ENCODE results near the gene OR5C1. TPM values are rescaled to one million over a fixed set of nuclear protein-coding genes. Genes with fewer than 3 reads are reported as not detected.

OR5C1 gene
- total RNA-seq, 2 experiments from 2014 or later, result not detected

Other genes with a start within 250 kb of the OR5C1 start
- gene OR1N2, start 235.8 kb upstream of the OR5C1 start, total RNA-seq, result not detected
- not detected for gene OR1L8, start 205.5 kb upstream of the OR5C1 start, total RNA-seq
- gene OR1Q1, start 174.2 kb upstream of the OR5C1 start, total RNA-seq, result not detected
- gene OR1B1, start 131.3 kb upstream of the OR5C1 start, total RNA-seq, result not detected
- not detected for gene OR1L1, start 127.2 kb upstream of the OR5C1 start, total RNA-seq
- gene OR1L3, start 113.8 kb upstream of the OR5C1 start, total RNA-seq, result not detected
- gene OR1L4, start 64.9 kb upstream of the OR5C1 start, total RNA-seq, result not detected
- not detected for gene OR1L6, start 46.6 kb upstream of the OR5C1 start, total RNA-seq
- not detected for gene OR1K1, start 11.2 kb downstream of the OR5C1 start, total RNA-seq
- 10 to 100 TPM; 27.5 to 29.2 TPM for gene PDCL, start 39.7 kb downstream of the OR5C1 start, total RNA-seq
- gene RC3H2, start 116.4 kb downstream of the OR5C1 start, total RNA-seq, result 10 to 100 TPM; 77.6 to 79.5 TPM
- gene ZBTB6, start 124.4 kb downstream of the OR5C1 start, total RNA-seq, result 1 to 10 TPM; 3.6 to 3.7 TPM
- 1 to 10 TPM; 4.9 to 5.9 TPM for gene ZBTB26, start 142.6 kb downstream of the OR5C1 start, total RNA-seq
- 10 to 100 TPM; 20.2 to 21.0 TPM for gene RABGAP1, start 152.1 kb downstream of the OR5C1 start, total RNA-seq
- 1 to 10 TPM in 1 of 2 experiments, not detected in 1; 1.2 TPM for gene GPR21, start 244.7 kb downstream of the OR5C1 start, total RNA-seq